Peyer's patch (tissue), 4 donors: ENCODE data around the gene KIAA0040.

Source experiments
- POLR2A ChIP-seq, 2 donors: fragments of 450-650 bp; IDR thresholded peaks; one replicate each; pipeline ENCODE4 v1.5.1; 2017; ENCODE audit warnings: antibody characterized with exemption in 2 of 2, mild to moderate bottlenecking in 2 of 2, moderate library complexity in 2 of 2
- TF ChIP-seq, protein P1 (sequence below), 6 experiments: fragments of 450-650 bp in 4 of 6; fragments of 200-600 bp in 2 of 6; sonication (generic) in 1 of 6; IDR thresholded peaks; one replicate each; pipeline ENCODE4 v1.5.1; 2017 to 2019; ENCODE audit warnings: antibody characterized with exemption in 6 of 6, mild to moderate bottlenecking in 3 of 6, moderate library complexity in 1 of 6

DNA sequence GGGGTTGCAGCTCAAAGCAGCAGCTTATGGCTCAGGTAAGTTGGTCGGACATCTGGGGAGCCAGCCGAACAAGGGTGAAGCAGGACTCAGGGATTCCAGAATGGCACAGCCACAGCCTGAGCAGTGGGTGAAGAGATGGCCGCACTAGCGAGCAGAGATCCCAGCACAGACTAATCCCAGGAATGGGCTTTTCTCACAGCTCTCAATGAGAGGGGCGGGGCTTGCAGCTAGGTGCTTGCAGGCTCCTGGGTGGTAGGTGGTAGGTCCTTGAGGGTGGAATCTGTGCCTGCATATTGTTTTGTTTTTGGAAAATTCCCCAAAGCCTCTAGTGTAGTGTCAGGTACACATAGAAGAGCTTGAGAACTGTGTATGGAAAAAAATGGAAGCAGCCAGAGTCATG, 9.0 kb downstream of the KIAA0040 start:
- TF ChIP-seq, protein P1, sequence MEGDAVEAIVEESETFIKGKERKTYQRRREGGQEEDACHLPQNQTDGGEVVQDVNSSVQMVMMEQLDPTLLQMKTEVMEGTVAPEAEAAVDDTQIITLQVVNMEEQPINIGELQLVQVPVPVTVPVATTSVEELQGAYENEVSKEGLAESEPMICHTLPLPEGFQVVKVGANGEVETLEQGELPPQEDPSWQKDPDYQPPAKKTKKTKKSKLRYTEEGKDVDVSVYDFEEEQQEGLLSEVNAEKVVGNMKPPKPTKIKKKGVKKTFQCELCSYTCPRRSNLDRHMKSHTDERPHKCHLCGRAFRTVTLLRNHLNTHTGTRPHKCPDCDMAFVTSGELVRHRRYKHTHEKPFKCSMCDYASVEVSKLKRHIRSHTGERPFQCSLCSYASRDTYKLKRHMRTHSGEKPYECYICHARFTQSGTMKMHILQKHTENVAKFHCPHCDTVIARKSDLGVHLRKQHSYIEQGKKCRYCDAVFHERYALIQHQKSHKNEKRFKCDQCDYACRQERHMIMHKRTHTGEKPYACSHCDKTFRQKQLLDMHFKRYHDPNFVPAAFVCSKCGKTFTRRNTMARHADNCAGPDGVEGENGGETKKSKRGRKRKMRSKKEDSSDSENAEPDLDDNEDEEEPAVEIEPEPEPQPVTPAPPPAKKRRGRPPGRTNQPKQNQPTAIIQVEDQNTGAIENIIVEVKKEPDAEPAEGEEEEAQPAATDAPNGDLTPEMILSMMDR (IDR thresholded peaks at IDR 0.05): no peak
- TF ChIP-seq POLR2A (IDR thresholded peaks at IDR 0.05): no peak
